HG03039 (cell line): Measurements from ENCODE around the gene MAP3K19.
A peak's percentile ranks its signal among the peaks of the same experiment; 100 is the strongest.

Source experiments
- ATAC-seq: cut with Tn5 transposase; IDR thresholded peaks from one replicate; pipeline ENCODE4 v1.9.1; 2021; ENCODE audit warnings: mild to moderate bottlenecking, moderate library complexity; ENCODE audit not compliant: unreplicated experiment

Gene MAP3K19

DNA sequence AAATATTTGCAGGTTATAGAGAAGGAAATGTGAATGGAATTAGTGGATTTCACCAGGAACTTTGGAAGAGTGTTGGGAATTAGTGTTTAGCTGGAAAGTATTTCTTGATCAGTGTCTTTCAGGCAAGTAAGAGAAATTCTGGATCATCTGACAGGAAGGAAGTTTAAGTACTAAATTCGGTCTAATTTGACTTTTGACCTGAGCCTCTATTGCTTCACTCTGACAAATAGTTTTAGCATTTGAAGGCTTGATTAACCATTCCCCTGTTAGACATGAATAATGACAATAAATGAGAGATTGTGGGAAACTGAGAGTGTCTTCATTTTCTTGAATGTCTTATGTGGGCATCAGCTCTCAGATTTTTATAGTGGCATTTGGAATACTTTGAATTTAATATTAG lies 112.6 kb downstream of the MAP3K19 start:
- no peak for ATAC-seq

DNA sequence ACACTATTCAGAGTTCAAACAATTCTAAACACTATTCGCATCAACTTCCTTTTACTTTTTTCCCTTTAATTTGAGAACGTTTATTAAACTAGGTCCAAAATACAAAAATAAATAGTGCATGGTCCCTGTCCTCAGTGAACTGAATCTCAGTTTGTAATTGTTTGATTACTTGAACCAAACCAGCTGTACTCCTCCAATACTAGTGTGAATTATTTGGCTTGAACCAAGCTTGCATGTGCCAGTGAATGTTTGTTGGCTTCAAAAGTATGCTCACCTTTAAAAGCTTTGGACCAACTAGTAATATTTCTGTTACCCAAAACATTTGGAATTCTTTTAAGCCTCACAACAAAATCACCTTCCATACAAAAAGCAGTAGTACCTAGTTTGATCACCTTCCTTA lies 113.1 kb downstream of the MAP3K19 start:
- no peak for ATAC-seq

DNA sequence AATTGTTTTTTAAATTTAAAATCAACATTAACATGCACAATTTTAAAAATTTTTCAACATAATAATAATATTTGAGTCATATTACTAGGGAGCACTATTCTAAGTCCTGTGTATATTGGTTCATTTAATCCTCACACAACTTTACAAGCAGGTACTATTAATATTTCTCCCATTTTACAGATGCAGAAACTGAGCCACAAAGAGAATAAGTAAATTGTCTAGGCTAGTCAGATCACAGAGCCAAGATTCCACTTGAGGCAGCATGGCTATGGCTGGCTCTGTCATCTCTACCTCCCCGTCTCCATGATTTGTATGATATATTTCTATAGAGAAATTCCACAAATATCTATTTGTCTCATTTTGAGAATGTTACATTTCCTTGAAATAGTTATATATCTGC lies 113.5 kb downstream of the MAP3K19 start:
- ATAC-seq: no peak

DNA sequence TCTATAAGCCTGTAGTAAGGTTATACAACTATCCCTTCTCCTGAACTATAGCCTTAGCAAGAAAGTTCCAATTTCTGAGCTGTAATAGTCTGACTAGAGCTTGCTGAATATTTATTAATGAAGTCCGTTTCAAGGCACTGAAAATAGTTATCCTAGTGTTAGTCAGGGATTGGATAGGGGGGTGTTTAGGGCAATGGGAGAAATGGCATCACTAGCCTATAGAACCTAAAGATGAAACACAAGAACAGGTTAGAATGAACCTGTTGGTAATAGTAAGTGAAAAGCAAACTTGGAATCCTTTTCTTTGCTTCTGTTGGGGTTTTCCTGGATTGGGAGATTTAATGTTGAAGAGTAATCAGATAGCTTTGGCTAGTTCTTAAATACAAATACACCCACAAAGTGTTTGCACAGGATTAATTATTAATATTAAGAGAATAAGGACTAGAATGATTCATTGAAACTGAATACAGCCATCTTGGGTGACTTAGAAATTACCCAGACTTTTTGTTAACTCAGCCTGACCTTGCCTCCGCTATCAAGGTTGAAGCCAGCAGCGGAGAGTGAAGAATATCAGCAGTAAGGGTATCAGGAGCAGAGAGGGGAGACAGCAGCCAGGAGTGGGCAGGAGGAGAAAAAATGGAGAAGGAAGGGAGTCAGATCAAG lies 114.3 kb downstream of the MAP3K19 start:
- no peak for ATAC-seq

DNA sequence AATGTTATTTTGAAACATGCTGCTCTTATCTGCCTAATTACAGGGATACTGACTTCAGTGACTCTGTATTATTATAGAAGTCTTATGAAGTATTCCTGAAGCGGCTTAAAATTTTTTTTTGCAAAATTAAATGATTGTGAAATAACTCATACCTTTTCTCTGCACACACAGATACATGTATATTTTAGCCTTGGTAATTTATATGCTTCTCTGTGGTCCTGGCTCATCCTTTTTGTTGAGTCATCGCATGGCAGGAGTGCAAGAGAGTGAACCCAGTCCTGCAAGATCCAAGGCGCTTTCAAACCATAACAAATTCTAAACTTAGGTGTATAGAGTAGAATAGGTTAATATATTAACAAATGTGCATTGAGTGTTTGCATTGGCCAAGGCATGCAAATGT lies 120.1 kb downstream of the MAP3K19 start:
- ATAC-seq: no peak

DNA sequence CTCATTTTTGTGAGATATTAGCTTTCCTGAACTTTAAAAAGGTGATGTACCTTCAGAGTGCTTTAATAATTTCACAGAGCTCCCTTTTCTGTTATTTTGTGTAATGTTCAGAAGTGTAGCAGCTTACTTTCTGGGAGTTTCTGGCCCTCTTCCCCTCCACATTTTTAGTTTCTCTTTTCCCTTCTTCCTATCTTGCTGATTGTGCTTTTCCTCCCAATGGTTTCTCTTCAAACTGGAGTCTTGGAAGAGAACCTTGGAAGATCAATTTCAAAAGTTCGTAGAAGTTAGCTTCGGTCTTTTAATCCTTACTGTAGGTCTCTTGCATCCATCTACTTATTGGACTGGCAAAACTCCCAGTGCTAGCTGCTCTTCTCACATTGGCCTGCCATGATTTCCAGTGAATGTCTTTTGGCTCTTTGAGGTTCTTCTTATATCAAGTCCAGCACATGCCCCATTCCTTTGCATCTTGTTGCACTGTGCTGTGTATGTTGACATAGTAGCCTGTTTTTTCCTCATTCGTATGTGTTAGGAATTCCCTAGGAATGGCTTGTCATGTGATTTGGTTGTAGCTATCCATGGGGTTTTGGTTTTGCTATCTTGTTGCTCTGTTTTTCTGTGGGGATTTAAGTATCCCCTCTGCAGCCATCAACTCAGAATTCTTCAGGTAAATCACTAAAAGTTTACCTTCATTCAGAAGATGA lies 120.9 kb downstream of the MAP3K19 start:
- ATAC-seq: no peak

DNA sequence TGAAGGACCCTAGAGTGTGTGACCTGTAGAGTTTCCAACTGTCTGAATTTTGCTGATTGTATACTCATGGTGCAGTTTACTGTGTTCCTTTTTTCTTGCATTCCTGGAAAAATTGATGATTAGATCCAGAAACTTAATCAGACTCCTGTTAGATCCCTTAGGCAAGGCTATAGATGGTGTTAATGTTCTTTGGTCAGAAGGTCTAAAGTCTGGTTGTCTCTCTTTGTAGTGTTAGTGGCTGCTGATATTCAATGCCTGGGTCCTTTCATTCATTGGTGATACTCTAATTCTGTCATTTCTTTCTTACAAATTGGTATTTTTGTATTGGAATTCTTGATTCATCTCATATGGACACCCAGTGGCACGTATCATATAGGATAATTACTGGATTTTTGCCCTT lies 122.3 kb downstream of the MAP3K19 start:
- no peak for ATAC-seq

DNA sequence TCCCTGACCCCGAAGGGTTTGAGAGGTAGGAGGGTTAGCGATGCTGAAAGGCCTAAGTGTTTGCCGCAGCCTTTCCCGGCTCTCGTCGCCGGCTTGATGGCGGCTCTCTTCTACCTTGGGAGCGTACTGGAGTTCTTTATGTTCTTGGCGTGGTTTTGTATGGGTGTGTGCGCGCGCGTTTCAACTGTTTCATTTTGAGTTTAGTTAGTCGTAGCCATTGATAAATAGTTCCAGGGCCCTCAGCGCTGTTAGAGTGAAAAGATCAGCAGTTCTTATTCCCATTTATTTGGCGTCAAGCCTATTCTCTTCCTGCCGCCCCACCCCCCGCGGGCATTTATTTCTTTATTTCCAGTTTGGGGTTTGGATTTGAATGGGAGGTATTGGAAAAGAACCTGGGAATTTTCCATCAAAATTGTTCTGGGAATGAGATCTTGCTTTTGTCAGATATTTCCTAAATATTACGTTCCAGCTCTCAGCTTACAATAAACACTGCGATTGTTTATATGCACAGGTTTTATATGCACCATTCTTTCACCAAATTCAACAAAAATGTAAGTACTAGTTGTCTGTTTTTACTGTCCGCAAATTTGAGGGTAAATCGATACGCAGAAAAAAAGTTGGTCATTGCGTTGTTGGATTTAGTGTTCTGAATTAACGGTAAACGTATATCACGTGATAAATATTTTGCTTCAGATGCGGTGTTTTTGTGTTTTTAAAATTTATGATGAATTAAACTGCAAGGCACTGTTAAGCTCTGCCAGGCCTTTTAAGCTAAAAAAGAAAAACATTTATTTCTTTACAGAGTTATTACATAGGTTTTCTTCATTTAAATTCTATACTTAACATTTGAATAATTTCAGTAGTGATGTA lies 127.7 kb downstream of the MAP3K19 start:
- peak; percentile 2 for ATAC-seq

DNA sequence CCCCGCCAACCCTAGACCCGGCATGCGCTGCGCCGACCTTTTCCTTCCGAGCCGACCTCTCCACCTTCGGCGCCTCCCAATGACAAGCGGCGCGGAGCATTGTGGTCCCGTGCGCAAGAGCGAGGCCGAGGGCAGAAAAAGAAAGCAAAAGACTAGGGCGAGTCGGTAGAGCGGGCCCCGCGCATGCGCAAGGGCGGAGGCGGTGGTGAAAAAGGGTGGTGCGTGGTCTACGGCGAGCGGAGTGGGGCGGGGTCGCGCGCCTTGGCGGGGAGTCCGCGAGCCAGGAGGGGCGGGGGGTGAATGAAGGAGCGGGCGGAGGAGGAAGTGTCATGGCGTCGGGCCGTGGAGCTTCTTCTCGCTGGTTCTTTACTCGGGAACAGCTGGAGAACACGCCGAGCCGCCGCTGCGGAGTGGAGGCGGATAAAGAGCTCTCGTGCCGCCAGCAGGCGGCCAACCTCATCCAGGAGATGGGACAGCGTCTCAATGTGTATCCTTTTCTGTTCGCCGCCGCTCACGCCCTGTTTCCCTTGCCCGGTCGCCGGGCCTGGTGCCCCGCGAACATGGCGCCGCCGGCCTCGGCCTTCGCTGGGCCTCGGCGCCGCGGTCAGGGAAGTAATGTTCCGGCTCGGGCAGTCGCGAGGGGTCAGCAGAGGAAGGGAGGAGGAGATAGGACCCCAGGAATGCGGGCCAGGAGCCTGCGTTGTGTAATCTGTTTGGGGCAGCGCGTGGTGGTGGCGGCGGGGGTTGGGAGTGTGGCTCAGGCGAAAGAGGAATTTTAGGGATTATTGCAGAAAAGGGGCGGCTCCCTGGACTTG lies 128.5 kb downstream of the MAP3K19 start, which contains the start of gene CCNT2:
Gene CCNT2, plus strand, starts transcription at position 297 of the 815 bp plus-strand sequence. Its CDS starts 33 bp downstream, at position 330.
- peak; percentile 78 for ATAC-seq

DNA sequence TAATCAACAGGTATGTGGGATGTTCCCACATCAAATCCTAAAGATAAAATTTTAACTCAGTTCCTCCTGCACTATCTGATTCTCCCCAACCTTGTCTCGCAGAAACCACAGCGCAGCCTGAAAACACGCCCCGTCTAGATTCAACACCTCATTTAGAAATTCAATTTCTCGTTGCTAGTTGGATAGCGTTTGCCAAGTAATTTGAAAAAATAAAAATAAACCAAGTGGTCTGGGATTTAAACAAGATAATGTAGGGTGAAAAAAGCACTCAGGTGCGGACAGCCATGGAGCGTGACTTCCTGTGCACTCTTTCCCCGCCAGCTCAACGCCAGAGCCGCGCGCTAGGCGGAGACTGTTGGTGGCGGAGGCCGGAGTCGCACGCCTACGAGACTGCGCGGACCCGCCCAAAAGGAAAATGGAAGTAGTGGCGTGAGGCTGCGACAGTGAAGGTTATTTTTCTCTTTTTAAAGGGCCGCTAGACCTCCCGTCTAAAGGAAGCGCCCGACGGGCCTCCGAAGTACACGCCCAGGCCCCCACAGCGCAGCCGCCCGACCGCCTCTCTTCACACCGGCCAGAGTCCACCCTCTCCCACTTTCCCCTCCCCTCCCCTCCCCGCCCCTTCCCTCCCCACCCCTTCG lies 129.2 kb downstream of the MAP3K19 start:
- peak; percentile 58 for ATAC-seq

DNA sequence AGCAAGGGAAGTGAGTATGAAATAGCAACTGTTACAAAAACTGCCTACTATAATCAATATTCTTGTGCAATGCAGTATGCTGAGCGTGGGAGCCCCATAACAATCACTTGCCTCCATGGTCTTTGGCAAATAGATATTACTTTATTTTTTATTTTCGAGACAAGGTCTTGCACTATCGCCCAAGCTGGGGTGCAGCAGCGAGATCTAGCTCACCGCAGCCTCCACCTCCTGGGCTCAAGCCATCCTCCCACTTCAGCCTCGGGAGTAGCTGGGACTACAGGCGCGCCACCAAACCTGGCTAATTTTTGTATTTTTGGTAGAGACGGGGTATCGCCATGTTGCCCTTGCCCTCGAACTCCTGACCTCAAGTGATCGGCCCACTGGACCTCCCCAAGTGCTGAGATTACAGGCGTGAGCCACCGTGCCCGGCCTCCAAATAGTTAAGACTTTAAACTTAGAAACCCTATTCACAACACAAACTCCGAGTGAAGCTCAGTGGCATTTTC lies 129.8 kb downstream of the MAP3K19 start:
- ATAC-seq: no peak
